HCT116 (cell line): ENCODE measurements around the gene TMEM198. TPM values are rescaled to one million over a fixed set of nuclear protein-coding genes. Genes with fewer than 3 reads are reported as not detected.

Experiments used
- ATAC-seq: fragments of 200-7000 bp; cut with Tn5 transposase; 2 replicates; pipeline ENCODE4 v1.9.1; 2020; ENCODE audit warnings: mild to moderate bottlenecking, moderate library complexity
- BruUV-seq: library from RNA; stranded (reverse); fragments of 400-500 nt; replicated peaks from 2 replicates; lab custom pipeline; 2021; lab: Mats Ljungman, UMichigan
- CTCF ChIA-PET: fragments of 300-600 bp; sonication (Branson Sonifier 250); formaldehyde crosslinking; loops from one replicate; lab custom pipeline; 2021; ENCODE audit warnings: antibody characterized with exemption; lab: Charles Lee
- POLR2A ChIA-PET: fragments of 300-600, 350-600 bp; sonication (Branson Sonifier 250); formaldehyde crosslinking; loops from one replicate; lab custom pipeline; 2021; ENCODE audit warnings: antibody characterized with exemption; lab: Charles Lee
- RAD21 ChIA-PET, 2 experiments: fragments of 300-600 bp; sonication (Branson Sonifier 250); formaldehyde crosslinking; loops; one replicate each; lab custom pipeline; 2023; ENCODE audit warnings: low total read pairs in 2 of 2; ENCODE audit not compliant: uncharacterized antibody in 2 of 2, unreplicated experiment in 2 of 2, low non-redundant PET in 1 of 2; lab: Charles Lee
- DNase-seq: peaks from one replicate; pipeline ENCODE4 v3.0.0-alpha.2; 2010; ENCODE audit warnings: low read depth, low spot score
- H2AFZ ChIP-seq: fragments of 200-600 bp; shearing (Covaris generic), sonication (generic); 2 replicates; pipeline ENCODE4 v1.6.1; 2017; ENCODE audit warnings: low read depth, mixed run types, mixed read lengths, antibody characterized with exemption, low read length; ENCODE audit not compliant: poor library complexity, severe bottlenecking
- H3K27ac ChIP-seq: 2 replicates; pipeline ENCODE4 v1.5.1; 2012; ENCODE audit warnings: low read depth, low read length
- H3K27me3 ChIP-seq: fragments of 200-600 bp; sonication (generic); 2 replicates; pipeline ENCODE4 v1.6.1; 2016; ENCODE audit warnings: mixed run types, low read length, mixed read lengths; ENCODE audit not compliant: insufficient read depth
- H3K36me3 ChIP-seq, 2 experiments: fragments of 200-500 bp in 1 of 2; fragments of 200-600 bp in 1 of 2; sonication (Bioruptor generic) in 1 of 2; sonication (generic) in 1 of 2; 2 replicates each; pipeline versions ENCODE4 v1.5.1 to v1.6.1; 2014 to 2016; ENCODE audit warnings: low read length in 2 of 2, inconsistent platforms in 1 of 2, mixed read lengths in 1 of 2, mixed run types in 1 of 2; ENCODE audit not compliant: insufficient read depth in 2 of 2, control insufficient read depth in 1 of 2
- H3K4me1 ChIP-seq, 2 experiments: fragments of 200-600 bp in 1 of 2; sonication (generic) in 1 of 2; 2 replicates each; pipeline versions ENCODE4 v1.5.1 to v1.6.1; 2012 to 2017; ENCODE audit warnings: low read length in 2 of 2, inconsistent platforms in 1 of 2, mild to moderate bottlenecking in 1 of 2, mixed read lengths in 1 of 2, mixed run types in 1 of 2, moderate library complexity in 1 of 2; ENCODE audit not compliant: insufficient read depth in 2 of 2, control insufficient read depth in 1 of 2
- H3K4me2 ChIP-seq: fragments of 200-600 bp; sonication (generic); 2 replicates; pipeline ENCODE4 v1.6.1; 2017; ENCODE audit warnings: mixed run types, low read length, mixed read lengths
- H3K4me3 ChIP-seq, 2 experiments: fragments of 200-600 bp in 1 of 2; sonication (generic) in 1 of 2; replicated peaks in 1 of 2; 2 replicates each; pipeline ENCODE4 v1.5.1; 2011 to 2016; ENCODE audit warnings: low read length in 2 of 2, control low read depth in 1 of 2, low read depth in 1 of 2, mild to moderate bottlenecking in 1 of 2, mixed read lengths in 1 of 2, mixed run types in 1 of 2
- H3K79me2 ChIP-seq: fragments of 200-600 bp; sonication (generic); 2 replicates; pipeline ENCODE4 v1.6.1; 2017; ENCODE audit warnings: mild to moderate bottlenecking, mixed run types, low read length, moderate library complexity, mixed read lengths; ENCODE audit not compliant: insufficient read depth
- H3K9ac ChIP-seq: fragments of 200-600 bp; sonication (generic); 2 replicates; pipeline ENCODE4 v1.6.1; 2016; ENCODE audit warnings: low read length, mixed read lengths
- H3K9me2 ChIP-seq: fragments of 200-600 bp; sonication (generic), shearing (Covaris generic); 2 replicates; pipeline ENCODE4 v1.6.1; 2017; ENCODE audit warnings: mixed run types, mild to moderate bottlenecking, moderate library complexity; ENCODE audit not compliant: insufficient read depth
- H3K9me3 ChIP-seq, 2 experiments: fragments of 200-500 bp in 1 of 2; fragments of 200-600 bp in 1 of 2; sonication (Bioruptor generic) in 1 of 2; sonication (generic) in 1 of 2; 2 replicates each; pipeline ENCODE4 v1.6.1; 2014 to 2017; ENCODE audit warnings: low read length in 2 of 2, mixed read lengths in 2 of 2, inconsistent platforms in 1 of 2, low read depth in 1 of 2, mild to moderate bottlenecking in 1 of 2, mixed run types in 1 of 2, moderate library complexity in 1 of 2; ENCODE audit not compliant: control insufficient read depth in 1 of 2, insufficient read depth in 1 of 2
- H4K20me1 ChIP-seq: fragments of 200-600 bp; sonication (generic), shearing (Covaris generic); 2 replicates; pipeline ENCODE4 v1.6.1; 2017; ENCODE audit warnings: mixed run types, mild to moderate bottlenecking, moderate library complexity; ENCODE audit not compliant: insufficient read depth
- ATF3 ChIP-seq: IDR thresholded peaks from 2 replicates; pipeline ENCODE4 v1.6.1; 2012
- CEBPB ChIP-seq: IDR thresholded peaks from 2 replicates; pipeline ENCODE4 v1.6.1; 2012; ENCODE audit warnings: low read depth
- CTCF ChIP-seq, 3 experiments: fragments of 200-600 bp in 1 of 3; sonication (generic) in 1 of 3; IDR thresholded peaks in 2 of 3; conservative IDR thresholded peaks in 1 of 3; 2 replicates each; pipeline ENCODE4 v1.5.1; 2012 to 2017; ENCODE audit warnings: low read depth in 2 of 3, low read length in 2 of 3, antibody characterized with exemption in 1 of 3, borderline replicate concordance in 1 of 3, control low read depth in 1 of 3, mild to moderate bottlenecking in 1 of 3, mixed read lengths in 1 of 3, mixed run types in 1 of 3, moderate library complexity in 1 of 3; ENCODE audit not compliant: insufficient read depth in 1 of 3
- ELF1 ChIP-seq: IDR thresholded peaks from 2 replicates; pipeline ENCODE4 v1.6.1; 2012; ENCODE audit warnings: low read depth, borderline replicate concordance
- EZH2phosphoT487 ChIP-seq: fragments of 200-600 bp; IDR thresholded peaks from 2 replicates; pipeline ENCODE4 v1.6.1; 2018; ENCODE audit warnings: antibody characterized with exemption, borderline replicate concordance
- FOSL1 ChIP-seq: IDR thresholded peaks from 2 replicates; pipeline ENCODE4 v1.6.1; 2012; ENCODE audit warnings: low read depth
- JUND ChIP-seq: IDR thresholded peaks from 2 replicates; pipeline ENCODE4 v1.6.1; 2012
- MAX ChIP-seq: IDR thresholded peaks from 2 replicates; pipeline ENCODE4 v1.6.1; 2012
- POLR2A ChIP-seq: IDR thresholded peaks from 2 replicates; pipeline ENCODE4 v1.7.0; 2011; ENCODE audit warnings: borderline replicate concordance; ENCODE audit not compliant: insufficient read depth, insufficient read length; ENCODE audit errors: extremely low read depth
- POLR2AphosphoS5 ChIP-seq: IDR thresholded peaks from 2 replicates; pipeline ENCODE4 v1.6.1; 2011; ENCODE audit warnings: mild to moderate bottlenecking, low read depth, low read length, moderate library complexity
- RAD21 ChIP-seq: IDR thresholded peaks from 2 replicates; pipeline ENCODE4 v1.6.1; 2012; ENCODE audit warnings: low read depth, mild to moderate bottlenecking
- SIN3A ChIP-seq: IDR thresholded peaks from 2 replicates; pipeline ENCODE4 v1.6.1; 2012; ENCODE audit warnings: low read depth
- SRF ChIP-seq: IDR thresholded peaks from 2 replicates; pipeline ENCODE4 v1.6.1; 2012; ENCODE audit warnings: low read depth
- YY1 ChIP-seq: IDR thresholded peaks from 2 replicates; pipeline ENCODE4 v1.6.1; 2011; ENCODE audit warnings: low read length, low read depth, moderate library complexity, mild to moderate bottlenecking; ENCODE audit not compliant: insufficient replicate concordance; ENCODE audit errors: extremely low read depth
- ZNF274 ChIP-seq: fragments of 200-500 bp; sonication (Bioruptor generic); IDR thresholded peaks from 2 replicates; pipeline ENCODE4 v1.6.1; 2014; ENCODE audit warnings: mild to moderate bottlenecking, low read depth, low read length, inconsistent platforms
- intact Hi-C: fragments of 100-400 bp; cut with micrococcal nuclease; formaldehyde crosslinking; loops from 2 replicates; pipeline ENCODE4 v1.10.0; 2022
- total RNA-seq: library from RNA; stranded (reverse); gene quantifications from one replicate; pipeline ENCODE4 v1.2.1, GENCODE V29; 2021; ENCODE audit not compliant: unreplicated experiment

The TMEM198 gene
- total RNA-seq, 1 experiment from 2014 or later = 2.1 TPM

GRCh38 chr2:219554350-219554749 lies 10.5 kb downstream of the TMEM198 start:
- ChIA-PET POLR2A (no interaction called here), RAD21 (no interaction called here), CTCF (no interaction called here)
- Histone ChIP-seq H3K27ac (no peak overlapping the region), H4K20me1 (no peaks in the 10 kb centered on the region), H3K4me1 (peaks cover 3 to 19% of the 10 kb centered on the region in 2 experiments; a peak in 3 of 4 replicates), H2AFZ (no peak overlapping the region), H3K9me3 (no peaks in the 10 kb centered on the region), H3K79me2 (peaks cover 18% of the 10 kb centered on the region; the same call in 1 of the 2 replicates), H3K36me3 (no peaks in the 10 kb centered on the region), H3K9ac (no peak overlapping the region), H3K27me3 (no peaks in the 10 kb centered on the region), H3K4me3 (no peak overlapping the region), H3K9me2 (no peaks in the 10 kb centered on the region), H3K4me2 (no peak overlapping the region)
- DNase-seq (no peak), ATAC-seq (no peak)
- BruUV-seq = no TSS peak
- intact Hi-C loops = no loop called here
- TF ChIP-seq EZH2phosphoT487 (no peak), YY1 (no peak), ELF1 (no peak), MAX (no peak), FOSL1 (no peak), ZNF274 (no peak), POLR2A (no peak), SRF (no peak), CTCF (IDR thresholded peaks at IDR 0.05 in 2 of 3, conservative IDR thresholded peaks at IDR 0.05 in 1 of 3; ENCODE audit: borderline replicate concordance in 1 of 3, insufficient read depth in 1 of 3, low read depth in 2 of 3, low read length in 2 of 3) (no peak), SIN3A (no peak), RAD21 (no peak), POLR2AphosphoS5 (no peak), CEBPB (no peak), ATF3 (no peak), JUND (no peak)
